Stimulated activated CD8-positive, alpha-beta memory T cell treated with anti-CD3 and anti-CD28 coated beads, Interleukin-7, amount 100 ng/mL, for 24 hours (primary cell): ENCODE measurements around the gene PCBP3.
"Not testable (repeated sequence)": the region's sequence is repeated elsewhere in the genome, so short reads cannot be mapped to it uniquely, and the experiment has no call there.

Experiments used
- DNase-seq: peaks from one replicate; pipeline ENCODE4 v3.0.0-alpha.2; 2020; ENCODE audit warnings: low read depth

Gene PCBP3

GRCh38 chr21:45947296-45947695 is 303.8 kb downstream of the PCBP3 start:
- no peak for DNase-seq

GRCh38 chr21:45947716-45948255 is 304.3 kb downstream of the PCBP3 start:
- DNase-seq: no peak

DNA sequence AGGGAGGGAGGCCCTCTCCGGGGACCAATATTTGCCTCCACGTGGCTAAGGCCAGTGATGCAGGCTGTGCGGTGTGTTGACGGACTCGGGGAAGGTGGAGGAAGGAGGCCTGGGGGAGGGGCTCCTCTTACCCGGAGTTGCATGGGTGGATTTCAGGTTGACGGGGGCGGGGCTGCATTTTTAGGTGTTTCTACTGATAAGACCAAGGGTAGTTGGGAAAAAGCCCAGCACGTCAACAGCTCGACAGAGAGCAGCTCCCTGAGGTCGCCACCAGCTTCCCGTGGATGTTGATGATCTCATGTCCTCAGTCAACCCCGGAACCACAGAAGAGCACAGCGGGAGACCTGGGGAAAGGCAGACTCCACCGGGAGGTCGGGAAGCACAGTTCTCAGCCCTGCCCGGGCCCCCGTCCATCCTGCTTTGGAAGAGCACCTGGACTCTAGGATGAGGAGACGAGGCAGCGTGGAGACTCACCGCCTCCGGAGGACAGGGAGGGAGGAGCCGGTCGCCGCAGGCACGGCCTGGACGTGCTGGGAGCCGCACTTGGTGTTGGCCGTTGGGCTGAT is 305.1 kb downstream of the PCBP3 start:
- DNase-seq: no peak

GRCh38 chr21:45949928-45950739 is 306.6 kb downstream of the PCBP3 start:
- no peak for DNase-seq

GRCh38 chr21:45950740-45951515 is 307.4 kb downstream of the PCBP3 start:
- DNase-seq: no peak

DNA sequence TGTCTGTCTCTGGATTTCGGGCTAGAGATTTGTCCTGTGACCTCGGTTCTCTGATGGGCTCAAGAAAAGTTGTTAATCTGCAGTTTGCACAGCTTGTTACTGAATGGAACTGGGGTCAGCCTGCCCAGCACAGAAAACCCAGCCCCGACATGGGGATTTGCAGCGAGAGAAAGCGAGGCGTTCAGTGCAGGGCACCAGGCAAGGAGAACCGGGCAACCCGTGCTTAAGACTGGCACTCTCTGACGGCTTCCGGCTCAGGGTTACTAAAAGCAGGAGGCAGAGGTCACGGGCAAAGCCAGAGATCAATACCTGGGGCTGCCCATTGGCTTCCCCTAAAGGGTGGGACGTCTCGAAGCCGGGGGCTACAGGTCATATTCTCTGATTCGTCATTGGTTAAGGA is 308.2 kb downstream of the PCBP3 start:
- DNase-seq: no peak

- not testable (repeated sequence) for DNase-seq
Measured at GRCh38 chr21:45952527-45952926, 309.0 kb downstream of the PCBP3 start.

DNA sequence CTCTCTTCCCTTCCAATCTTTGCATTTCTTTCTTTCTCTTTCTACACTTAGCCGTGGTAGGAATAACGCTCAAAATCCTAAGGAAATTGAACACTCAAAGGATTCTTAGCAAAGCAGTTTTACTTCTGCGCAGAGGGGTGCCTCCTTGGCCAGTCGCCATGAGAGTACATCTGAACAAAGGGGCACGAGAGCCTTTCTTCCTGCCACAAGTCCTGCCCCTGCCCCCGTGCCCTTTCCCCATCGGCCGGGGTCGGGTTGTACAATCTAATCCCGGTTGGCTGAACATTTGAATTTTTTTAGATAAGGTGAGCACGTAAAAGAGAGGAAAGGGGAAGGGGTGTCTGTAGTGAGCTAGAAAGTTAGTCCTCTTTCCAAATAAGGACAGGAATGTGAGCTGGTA is 309.4 kb downstream of the PCBP3 start:
- no peak for DNase-seq

DNA sequence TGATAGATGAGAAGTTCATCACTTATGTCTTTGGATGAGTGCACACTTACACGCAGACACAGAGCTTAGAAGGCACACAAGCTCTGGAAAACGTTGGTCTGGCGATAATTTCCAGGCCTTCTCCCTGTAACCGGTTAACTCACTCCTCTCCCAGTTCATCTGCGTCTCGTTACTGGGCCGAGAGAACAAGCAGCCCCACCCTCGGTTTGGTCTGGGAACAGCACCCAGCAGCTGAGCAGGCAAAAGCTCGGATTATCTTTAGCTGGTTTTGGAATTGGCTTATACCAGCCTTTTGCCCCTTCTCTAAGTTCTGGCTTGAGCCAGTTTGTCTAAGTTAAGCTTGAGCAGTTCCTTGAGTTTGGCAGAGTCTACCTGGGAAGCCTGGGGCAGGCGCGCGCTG is 310.7 kb downstream of the PCBP3 start:
- no peak for DNase-seq

- DNase-seq: no peak
Measured at GRCh38 chr21:45954921-45955320, 311.4 kb downstream of the PCBP3 start.

- DNase-seq: no peak
Measured at GRCh38 chr21:45957551-45957950, 314.0 kb downstream of the PCBP3 start.

DNA sequence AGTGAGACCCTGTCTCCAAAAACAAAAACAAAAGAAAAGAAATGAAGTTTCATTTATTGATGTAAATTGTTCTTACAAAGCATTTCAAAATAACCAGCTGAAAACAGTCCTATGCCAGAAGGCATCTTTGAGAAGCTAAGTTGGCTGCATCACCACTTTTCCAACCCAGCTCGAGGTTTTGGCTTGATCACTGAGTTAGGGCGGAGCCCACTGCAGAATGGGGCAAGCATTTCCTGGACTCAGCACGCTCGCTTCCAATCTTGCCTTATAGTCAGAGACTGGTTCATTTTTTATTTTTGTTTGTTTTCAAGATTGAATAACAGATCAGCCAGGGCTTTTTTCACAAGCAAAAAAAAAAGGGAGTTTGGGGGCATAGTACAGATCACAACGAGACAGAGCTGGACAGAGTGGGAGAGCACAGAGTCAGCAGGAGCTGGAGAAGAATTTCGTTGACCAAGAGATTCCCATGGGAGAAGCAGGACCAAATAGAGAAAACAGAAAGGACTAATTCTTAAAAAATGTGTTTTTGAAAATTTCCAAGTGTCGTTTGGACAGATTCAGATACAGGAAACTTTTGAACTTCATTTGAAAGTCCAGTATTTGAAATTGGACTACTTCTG is 314.6 kb downstream of the PCBP3 start:
- DNase-seq: no peak

- no peak for DNase-seq
Measured at GRCh38 chr21:45959182-45959581, 315.7 kb downstream of the PCBP3 start.

GRCh38 chr21:45959779-45960390 is 316.4 kb downstream of the PCBP3 start:
- DNase-seq: no peak

DNA sequence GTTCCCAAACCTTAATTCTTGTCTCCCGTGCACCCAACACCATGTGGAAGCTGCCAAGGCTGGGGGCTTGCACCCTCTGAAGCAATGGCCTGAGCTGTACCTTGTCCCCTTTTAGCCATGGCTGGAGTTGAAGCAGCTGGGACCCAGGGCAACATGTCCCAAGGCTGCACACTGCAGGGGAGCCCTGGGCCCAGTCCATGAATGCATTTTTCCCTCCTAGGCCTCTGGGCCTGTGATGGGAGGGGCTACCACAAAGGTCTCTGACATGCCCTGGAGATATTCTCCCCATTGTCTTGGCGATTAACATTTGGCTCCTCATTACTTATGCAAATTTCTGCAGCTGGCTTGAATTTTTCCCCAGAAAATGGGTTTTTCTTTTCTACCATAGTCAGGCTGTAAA is 317.9 kb downstream of the PCBP3 start:
- not testable (repeated sequence) for DNase-seq

DNA sequence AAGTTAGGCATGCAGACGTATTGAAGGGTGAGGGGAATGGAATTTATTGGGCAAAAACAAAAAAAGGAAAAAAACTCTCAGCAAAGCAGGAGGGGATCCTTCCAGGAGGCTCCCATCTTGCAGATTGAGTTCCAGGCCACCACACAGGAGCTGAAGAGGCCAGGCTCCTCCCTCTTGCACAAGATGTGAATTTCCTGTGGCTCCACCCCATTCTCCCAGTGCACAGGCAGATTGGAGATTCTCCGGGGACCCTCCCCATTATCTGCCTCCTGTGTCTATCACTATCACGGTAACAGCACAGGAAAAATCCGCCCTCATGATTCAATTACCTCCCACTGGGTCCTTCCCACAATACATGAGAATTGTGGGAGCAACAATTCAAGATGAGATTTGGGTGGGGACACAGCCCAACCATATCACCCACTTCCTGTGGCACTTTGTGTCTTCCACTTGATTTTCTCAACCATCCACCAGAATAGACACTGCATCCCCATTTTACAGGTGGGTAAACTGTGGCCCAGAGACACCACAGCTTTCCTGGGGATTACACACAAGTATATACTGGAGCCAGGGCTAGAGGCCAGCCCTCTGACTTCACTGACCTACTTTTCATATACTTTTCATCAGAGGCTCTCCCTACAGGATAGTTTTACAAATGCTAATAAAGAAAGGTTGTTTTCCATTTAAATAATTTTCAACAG is 319.2 kb downstream of the PCBP3 start:
- no peak for DNase-seq

- DNase-seq: no peak
Measured at GRCh38 chr21:45963232-45963570, 319.7 kb downstream of the PCBP3 start.

DNA sequence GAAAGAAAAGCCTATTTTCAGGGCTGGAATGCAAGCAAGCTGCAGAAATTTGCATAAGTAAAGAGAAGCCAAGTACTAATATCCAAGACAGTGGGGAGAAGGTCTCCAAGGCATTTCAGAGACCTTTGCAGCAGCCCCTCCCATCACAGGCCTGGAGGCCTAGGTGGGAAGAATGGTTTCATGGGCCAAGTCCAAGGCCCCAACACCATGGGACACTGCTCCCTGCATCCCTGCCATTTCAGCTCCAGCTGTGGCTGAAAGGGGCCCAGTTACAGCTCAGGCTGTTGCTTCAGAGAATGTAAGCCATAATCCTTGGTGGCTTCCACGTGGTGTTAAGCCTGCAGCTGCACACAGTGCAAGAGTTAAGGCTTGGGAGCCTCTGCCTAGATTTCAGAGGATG is 321.1 kb downstream of the PCBP3 start:
- no peak for DNase-seq

DNA sequence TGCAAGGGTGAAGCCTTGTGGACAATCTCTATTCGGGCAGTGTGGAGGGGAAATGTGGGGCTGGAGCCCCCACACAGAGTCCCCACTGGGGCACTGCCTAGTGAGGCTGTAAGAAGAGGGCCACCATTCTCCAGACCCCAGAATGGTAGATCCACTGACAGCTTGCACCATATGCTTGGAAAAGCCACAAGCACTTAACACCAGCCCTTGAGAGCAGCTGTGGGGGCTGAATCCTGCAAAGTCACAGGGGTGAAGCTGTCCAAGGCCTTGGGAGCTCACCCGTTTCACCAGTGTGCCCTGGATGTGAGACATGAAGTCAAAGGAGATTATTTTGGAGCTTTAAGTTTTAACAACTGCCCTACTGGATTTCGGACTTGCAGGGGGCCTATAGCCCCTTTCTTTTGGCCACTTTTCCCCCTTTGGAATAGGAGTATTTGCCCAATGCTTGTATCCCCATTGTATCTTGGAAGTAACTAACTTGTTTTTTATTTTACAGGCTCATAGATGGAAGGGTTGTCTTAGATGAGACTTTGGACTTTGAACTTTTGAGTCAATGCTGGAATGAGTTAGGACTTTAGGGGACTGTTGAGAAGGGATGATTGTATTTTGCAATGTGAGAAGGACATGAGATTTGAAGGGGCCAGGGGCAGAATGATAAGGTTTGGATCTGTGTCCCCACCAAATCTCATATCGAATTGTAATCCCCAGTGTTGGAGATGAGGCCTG is 321.7 kb downstream of the PCBP3 start:
- DNase-seq: no peak

GRCh38 chr21:45966791-45967394 is 323.4 kb downstream of the PCBP3 start:
- no peak for DNase-seq
